HG02798 (cell line): ENCODE results near the gene ZNF221.
A peak's percentile ranks its signal among the peaks of the same experiment; 100 is the strongest.
"Not testable (repeated sequence)": the region's sequence is repeated elsewhere in the genome, so short reads cannot be mapped to it uniquely, and the experiment has no call there.

Experiments used
- ATAC-seq: cut with Tn5 transposase; IDR thresholded peaks from one replicate; pipeline ENCODE4 v1.9.1; 2021; ENCODE audit warnings: mild to moderate bottlenecking; ENCODE audit not compliant: unreplicated experiment, poor library complexity

The ZNF221 gene

GRCh38 chr19:43950834-43951645, at the start of gene ZNF221:
ZNF221 (plus strand) TSS chr19:43951228; CDS start chr19:43962727, 11,499 bp downstream.
- ATAC-seq = peak; percentile 92

- peak; percentile 70 for ATAC-seq
Observed at GRCh38 chr19:43901395-43902390, 49.3 kb upstream of the ZNF221 start.

GRCh38 chr19:43902399-43902798, 48.6 kb upstream of the ZNF221 start:
- no peak for ATAC-seq

GRCh38 chr19:43905897-43906296, 45.1 kb upstream of the ZNF221 start:
- no peak for ATAC-seq

GRCh38 chr19:43906774-43907173, 44.3 kb upstream of the ZNF221 start:
- no peak for ATAC-seq

GRCh38 chr19:43908659-43909058, 42.4 kb upstream of the ZNF221 start:
- no peak for ATAC-seq

- ATAC-seq = no peak
Observed at GRCh38 chr19:43910884-43911283, 40.1 kb upstream of the ZNF221 start.

GRCh38 chr19:43913383-43913782, 37.6 kb upstream of the ZNF221 start:
- ATAC-seq = no peak

- ATAC-seq = no peak
Observed at GRCh38 chr19:43914051-43914450, 37.0 kb upstream of the ZNF221 start.

- ATAC-seq = no peak
Observed at GRCh38 chr19:43923875-43924274, 27.2 kb upstream of the ZNF221 start.

GRCh38 chr19:43928820-43929219, 22.2 kb upstream of the ZNF221 start:
- no peak for ATAC-seq

GRCh38 chr19:43934055-43934984, 16.7 kb upstream of the ZNF221 start:
- ATAC-seq = no peak

GRCh38 chr19:43934985-43935708, 15.9 kb upstream of the ZNF221 start, which contains the start of gene ZNF45:
ZNF45 (minus strand) TSS chr19:43935282; CDS start chr19:43922185, 13,097 bp downstream.
- peak; percentile 96 for ATAC-seq

- ATAC-seq = no peak
Observed at GRCh38 chr19:43936188-43936587, 14.8 kb upstream of the ZNF221 start.

GRCh38 chr19:43939557-43940260, 11.3 kb upstream of the ZNF221 start:
- no peak for ATAC-seq

GRCh38 chr19:43940719-43941118, 10.3 kb upstream of the ZNF221 start:
- no peak for ATAC-seq

GRCh38 chr19:43941209-43941608, 9.8 kb upstream of the ZNF221 start:
- no peak for ATAC-seq

GRCh38 chr19:43947412-43947811, 3.6 kb upstream of the ZNF221 start:
- not testable (repeated sequence) for ATAC-seq

GRCh38 chr19:43949803-43950202, 1.2 kb upstream of the ZNF221 start:
- not testable (repeated sequence) for ATAC-seq
